Fibroblast of the aortic adventitia (primary cell): Measurements from ENCODE around the gene AKNA. TPM values are rescaled to one million over a fixed set of nuclear protein-coding genes. Genes with fewer than 3 reads are reported as not detected.

Experiments
- DNase-seq: peaks from one replicate; pipeline ENCODE4 v3.0.0-alpha.2; 2010; ENCODE audit warnings: low read depth
- H3K4me3 ChIP-seq: 2 replicates; pipeline ENCODE4 v1.5.1; 2011; ENCODE audit warnings: low read depth, mild to moderate bottlenecking, control low read depth, low read length, moderate library complexity
- CTCF ChIP-seq: IDR thresholded peaks from 2 replicates; pipeline ENCODE4 v1.5.1; 2011; ENCODE audit warnings: mild to moderate bottlenecking, low read length, control low read depth, inconsistent platforms; ENCODE audit not compliant: insufficient read depth
- total RNA-seq: library from RNA; depleted of rRNA; stranded (reverse); fragments of >200 nt; gene quantifications from 2 replicates; pipeline ENCODE4 v1.2.3, GENCODE V29; 2012; ENCODE audit warnings: low replicate concordance

The AKNA gene
- total RNA-seq, 1 donor: 22.3 TPM

GRCh38 chr9:114403153-114403756 is 15.5 kb upstream of the AKNA start:
- no peak for DNase-seq
- TF ChIP-seq CTCF: no peak
- H3K4me3 ChIP-seq: no peak overlapping the region

- no peak for TF ChIP-seq CTCF
- no peak overlapping the region for H3K4me3 ChIP-seq
- DNase-seq: no peak
Observed at GRCh38 chr9:114401344-114401743, 13.6 kb upstream of the AKNA start.

- no peak for DNase-seq
- TF ChIP-seq CTCF: no peak
- no peak overlapping the region for H3K4me3 ChIP-seq
Observed at GRCh38 chr9:114400772-114401171, 13.0 kb upstream of the AKNA start.

GRCh38 chr9:114400219-114400618 is 12.4 kb upstream of the AKNA start:
- no peak for TF ChIP-seq CTCF
- DNase-seq: peak; percentile 22
- no peak overlapping the region for H3K4me3 ChIP-seq

- no peak for DNase-seq
- no peak for TF ChIP-seq CTCF
- H3K4me3 ChIP-seq: no peak overlapping the region
Observed at GRCh38 chr9:114399381-114399780, 11.6 kb upstream of the AKNA start.

GRCh38 chr9:114397848-114398605 is 10.2 kb upstream of the AKNA start:
- no peak for TF ChIP-seq CTCF
- peak overlapping the region; percentile 97 for H3K4me3 ChIP-seq
- DNase-seq: peak; percentile 94
